ENCODE measurements around the gene DNER.

- TF ChIP-seq EZH2phosphoT487 (IDR thresholded peaks at IDR 0.05; ENCODE audit: insufficient read depth, low read depth) (no peak), EZH2 (IDR thresholded peaks at IDR 0.05; ENCODE audit: insufficient read depth, poor library complexity, severe bottlenecking) (no peak)
Observed at GRCh38 chr2:229714736-229715541, 584 bp upstream of the DNER start.

Measured in GM23248 (cell line).